BE2C (cell line): ENCODE results near the gene LIN9.

ENCODE experiments used
- DNase-seq: peaks from one replicate; pipeline ENCODE4 v3.0.0-alpha.2; 2020
- H3K27me3 ChIP-seq: fragments of 250-450 bp; sonication (Bioruptor Pico); 2 replicates; pipeline ENCODE4 v1.5.1; 2020; ENCODE audit warnings: mild to moderate bottlenecking
- H3K36me3 ChIP-seq: fragments of 250-450 bp; sonication (Bioruptor Pico); 2 replicates; pipeline ENCODE4 v1.5.1; 2020; ENCODE audit warnings: mild to moderate bottlenecking
- H3K4me1 ChIP-seq: fragments of 250-450 bp; sonication (Bioruptor Pico); 2 replicates; pipeline ENCODE4 v1.5.1; 2020
- H3K4me3 ChIP-seq: 2 replicates; pipeline ENCODE4 v1.5.1; 2011; ENCODE audit warnings: low read depth, low read length
- H3K9me3 ChIP-seq: fragments of 250-450 bp; sonication (Bioruptor Pico); 2 replicates; pipeline ENCODE4 v1.5.1; 2020
- TF ChIP-seq, protein P1 (sequence below): IDR thresholded peaks from 2 replicates; pipeline ENCODE4 v1.5.1; 2012; ENCODE audit warnings: mild to moderate bottlenecking, low read depth, low read length

Gene LIN9

GRCh38 chr1:226311376-226311775 is 2.4 kb upstream of the LIN9 start:
- no peak for DNase-seq
- Histone ChIP-seq H3K4me1 (no peaks in the 10 kb centered on the region), H3K9me3 (no peaks in the 10 kb centered on the region), H3K36me3 (peaks cover 4% of the 10 kb centered on the region; the same call in 1 of the 2 replicates), H3K27me3 (0 out of 2 replicates have a peak, but pooled peaks cover 3% of the 10 kb centered on the region), H3K4me3 (no peak overlapping the region)
- TF ChIP-seq, protein P1, sequence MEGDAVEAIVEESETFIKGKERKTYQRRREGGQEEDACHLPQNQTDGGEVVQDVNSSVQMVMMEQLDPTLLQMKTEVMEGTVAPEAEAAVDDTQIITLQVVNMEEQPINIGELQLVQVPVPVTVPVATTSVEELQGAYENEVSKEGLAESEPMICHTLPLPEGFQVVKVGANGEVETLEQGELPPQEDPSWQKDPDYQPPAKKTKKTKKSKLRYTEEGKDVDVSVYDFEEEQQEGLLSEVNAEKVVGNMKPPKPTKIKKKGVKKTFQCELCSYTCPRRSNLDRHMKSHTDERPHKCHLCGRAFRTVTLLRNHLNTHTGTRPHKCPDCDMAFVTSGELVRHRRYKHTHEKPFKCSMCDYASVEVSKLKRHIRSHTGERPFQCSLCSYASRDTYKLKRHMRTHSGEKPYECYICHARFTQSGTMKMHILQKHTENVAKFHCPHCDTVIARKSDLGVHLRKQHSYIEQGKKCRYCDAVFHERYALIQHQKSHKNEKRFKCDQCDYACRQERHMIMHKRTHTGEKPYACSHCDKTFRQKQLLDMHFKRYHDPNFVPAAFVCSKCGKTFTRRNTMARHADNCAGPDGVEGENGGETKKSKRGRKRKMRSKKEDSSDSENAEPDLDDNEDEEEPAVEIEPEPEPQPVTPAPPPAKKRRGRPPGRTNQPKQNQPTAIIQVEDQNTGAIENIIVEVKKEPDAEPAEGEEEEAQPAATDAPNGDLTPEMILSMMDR, result no peak

DNA sequence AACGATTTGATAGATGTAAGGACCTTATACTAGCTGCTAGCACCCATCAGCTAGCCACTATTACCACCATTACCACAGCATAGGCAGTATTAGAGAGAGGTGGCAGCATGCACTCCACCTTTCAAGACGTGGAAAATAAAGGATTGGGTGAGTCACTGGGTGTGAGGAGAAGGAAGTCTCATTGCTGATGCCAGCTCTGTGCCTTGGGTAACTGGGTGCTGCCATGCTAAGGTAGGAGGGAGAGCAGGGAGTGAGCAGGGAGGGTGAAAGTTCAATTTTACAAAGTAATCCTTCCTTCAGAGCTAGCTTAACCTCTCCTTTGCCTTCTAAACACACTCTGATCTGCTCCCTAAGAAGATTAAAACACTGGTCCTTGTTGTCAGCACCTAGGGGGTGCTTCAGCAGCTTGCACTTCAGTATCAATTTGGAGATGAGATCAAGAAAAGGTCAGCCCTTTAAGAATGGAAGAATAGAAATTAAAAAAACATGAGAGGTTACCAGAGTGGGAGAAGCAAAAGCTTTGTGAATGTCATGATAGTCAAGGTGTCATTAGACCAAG is 1.8 kb upstream of the LIN9 start:
- Histone ChIP-seq H3K9me3 (no peaks in the 10 kb centered on the region), H3K27me3 (0 out of 2 replicates have a peak, but pooled peaks cover 3% of the 10 kb centered on the region), H3K4me1 (no peaks in the 10 kb centered on the region), H3K36me3 (peaks cover 4% of the 10 kb centered on the region; the same call in 1 of the 2 replicates), H3K4me3 (no peak overlapping the region)
- TF ChIP-seq, protein P1, result no peak
- DNase-seq, result no peak

- no peaks in the 10 kb centered on the region for H3K9me3 ChIP-seq
- peaks cover 4% of the 10 kb centered on the region; the same call in 1 of the 2 replicates for H3K36me3 ChIP-seq
- TF ChIP-seq, protein P1, result no peak
- H3K4me1 ChIP-seq, result no peaks in the 10 kb centered on the region
- DNase-seq, result no peak
- no peak overlapping the region for H3K4me3 ChIP-seq
- 0 out of 2 replicates have a peak, but pooled peaks cover 3% of the 10 kb centered on the region for H3K27me3 ChIP-seq
Measured at GRCh38 chr1:226310245-226310540, 1.2 kb upstream of the LIN9 start.

- TF ChIP-seq, protein P1, result peak; percentile 16; the same call in 1 of the 2 replicates
- no peak for DNase-seq
- peak overlapping the region; percentile 99 for H3K4me3 ChIP-seq
- H3K27me3 ChIP-seq, result 0 out of 2 replicates have a peak, but pooled peaks cover 3% of the 10 kb centered on the region
- no peaks in the 10 kb centered on the region for H3K9me3 ChIP-seq
- H3K36me3 ChIP-seq, result peaks cover 4% of the 10 kb centered on the region; the same call in 1 of the 2 replicates
- no peaks in the 10 kb centered on the region for H3K4me1 ChIP-seq
Measured at GRCh38 chr1:226309398-226310244, 657 bp upstream of the LIN9 start.

- Histone ChIP-seq H3K4me3 (peak overlapping the region; percentile 99), H3K4me1 (no peaks in the 10 kb centered on the region), H3K36me3 (peaks cover 4% of the 10 kb centered on the region), H3K9me3 (no peaks in the 10 kb centered on the region), H3K27me3 (no peaks in the 10 kb centered on the region)
- DNase-seq, result peak; percentile 52
- TF ChIP-seq, protein P1, result no peak
Measured at GRCh38 chr1:226308166-226308722, 720 bp downstream of the LIN9 start.
